AG09309 (cell line): ENCODE data around the gene SLC8A1.
"Not testable (repeated sequence)": the region's sequence is repeated elsewhere in the genome, so short reads cannot be mapped to it uniquely, and the experiment has no call there.

Source experiments
- DNase-seq: peaks from one replicate; pipeline ENCODE4 v3.0.0-alpha.2; 2010; ENCODE audit warnings: low read depth
- H3K4me3 ChIP-seq: 2 replicates; pipeline ENCODE4 v1.5.1; 2011; ENCODE audit warnings: mild to moderate bottlenecking, low read depth, low read length, moderate library complexity; ENCODE audit not compliant: control insufficient read depth
- CTCF ChIP-seq: IDR thresholded peaks from 2 replicates; pipeline ENCODE4 v1.5.1; 2011; ENCODE audit warnings: mild to moderate bottlenecking, low read depth, low read length, inconsistent platforms; ENCODE audit not compliant: insufficient read depth, control insufficient read depth; ENCODE audit errors: missing control alignments

SLC8A1 gene

GRCh38 chr2:40094451-40094850, 357.4 kb downstream of the SLC8A1 start:
- H3K4me3 ChIP-seq = no peak overlapping the region
- DNase-seq = no peak
- TF ChIP-seq CTCF = no peak

- TF ChIP-seq CTCF = no peak
- no peak for DNase-seq
- H3K4me3 ChIP-seq = no peak overlapping the region
These were observed 358.7 kb downstream of the SLC8A1 start for GRCh38 chr2:40093021-40093675.

- DNase-seq = no peak
- H3K4me3 ChIP-seq = no peak overlapping the region
- no peak for TF ChIP-seq CTCF
These were observed 361.8 kb downstream of the SLC8A1 start for GRCh38 chr2:40090044-40090443.

- TF ChIP-seq CTCF = no peak
- DNase-seq = no peak
- no peak overlapping the region for H3K4me3 ChIP-seq
These were observed 364.0 kb downstream of the SLC8A1 start for GRCh38 chr2:40087927-40088326.

GRCh38 chr2:40087434-40087833, 364.5 kb downstream of the SLC8A1 start:
- DNase-seq = no peak
- TF ChIP-seq CTCF = no peak
- no peak overlapping the region for H3K4me3 ChIP-seq

GRCh38 chr2:40085786-40086185, 366.1 kb downstream of the SLC8A1 start:
- DNase-seq = no peak
- no peak overlapping the region for H3K4me3 ChIP-seq
- TF ChIP-seq CTCF = no peak

- DNase-seq, H3K4me3 ChIP-seq: not testable (repeated sequence)
These were observed 378.6 kb downstream of the SLC8A1 start for GRCh38 chr2:40073336-40073735.
